Activated CD8-positive, alpha-beta T cell treated with anti-CD3 and anti-CD28 coated beads for 36 hours (primary cell): Measurements from ENCODE around the gene UGT1A7. TPM values are rescaled to one million over a fixed set of nuclear protein-coding genes. Genes with fewer than 3 reads are reported as not detected.

Source experiments
- ATAC-seq: fragments of 200-7000 bp; cut with Tn5 transposase; one replicate; pipeline ENCODE4 v1.10.0; 2021; ENCODE audit warnings: mild to moderate bottlenecking, moderate library complexity
- CTCF ChIA-PET: fragments of 350-600 bp; sonication (Branson Sonifier 250); formaldehyde crosslinking; loops from one replicate; lab custom pipeline; 2021; ENCODE audit warnings: antibody characterized with exemption; lab: Charles Lee
- POLR2A ChIA-PET: fragments of 350-600 bp; sonication (Branson Sonifier 250); formaldehyde crosslinking; loops from one replicate; lab custom pipeline; 2021; ENCODE audit warnings: antibody characterized with exemption; lab: Charles Lee
- DNase-seq: peaks from one replicate; pipeline ENCODE4 v3.0.0-alpha.2; 2020
- H3K27ac Mint-ChIP-seq: one replicate; pipeline ENCODE4 v1.8.0; 2021; ENCODE audit warnings: mild to moderate bottlenecking, mixed read lengths
- H3K27me3 Mint-ChIP-seq: one replicate; pipeline ENCODE4 v1.8.0; 2021; ENCODE audit warnings: mixed read lengths
- H3K36me3 Mint-ChIP-seq: one replicate; pipeline ENCODE4 v1.8.0; 2021; ENCODE audit warnings: low read depth, mixed read lengths
- H3K4me1 Mint-ChIP-seq: one replicate; pipeline ENCODE4 v1.8.0; 2021; ENCODE audit warnings: low read depth, mixed read lengths
- H3K4me3 Mint-ChIP-seq: one replicate; pipeline ENCODE4 v1.8.0; 2021; ENCODE audit warnings: mild to moderate bottlenecking, moderate library complexity, mixed read lengths
- H3K9me3 Mint-ChIP-seq: one replicate; pipeline ENCODE4 v1.8.0; 2021; ENCODE audit warnings: mixed read lengths
- CTCF ChIP-seq: fragments of 200-600 bp; IDR thresholded peaks from one replicate; pipeline ENCODE4 v1.8.0; 2022; ENCODE audit warnings: antibody characterized with exemption, mild to moderate bottlenecking
- intact Hi-C: fragments of 100-400 bp; cut with micrococcal nuclease; formaldehyde crosslinking; loops from one replicate; pipeline ENCODE4 v1.10.0; 2022
- total RNA-seq, 2 experiments: library from RNA; stranded (reverse); gene quantifications; one replicate each; pipeline ENCODE4 v1.2.3, GENCODE V29; 2021

Gene UGT1A7
- total RNA-seq, 2 experiments from 2014 or later = not detected

- no peak for DNase-seq
- Mint-ChIP-seq H3K9me3 (no peaks in the 10 kb centered on the region), H3K36me3 (no peaks in the 10 kb centered on the region), H3K4me1 (no peaks in the 10 kb centered on the region), H3K27me3 (peaks cover 13% of the 10 kb centered on the region), H3K27ac (no peak overlapping the region), H3K4me3 (no peak overlapping the region)
- no peak for TF ChIP-seq CTCF
- ChIA-PET POLR2A (no interaction called here), CTCF (no interaction called here)
- ATAC-seq = no peak
- intact Hi-C loops = no loop called here
Measured at GRCh38 chr2:233769260-233769659, 87.6 kb downstream of the UGT1A7 start.

GRCh38 chr2:233772153-233772552 is 90.5 kb downstream of the UGT1A7 start:
- ATAC-seq = no peak
- Mint-ChIP-seq H3K4me1 (no peaks in the 10 kb centered on the region), H3K36me3 (no peaks in the 10 kb centered on the region), H3K9me3 (peaks cover 4% of the 10 kb centered on the region), H3K27me3 (peaks cover 14% of the 10 kb centered on the region), H3K27ac (no peak overlapping the region), H3K4me3 (no peak overlapping the region)
- ChIA-PET CTCF (no interaction called here), POLR2A (no interaction called here)
- TF ChIP-seq CTCF = no peak
- no peak for DNase-seq
- intact Hi-C loops = no loop called here

GRCh38 chr2:233772583-233772982 is 90.9 kb downstream of the UGT1A7 start:
- Mint-ChIP-seq H3K9me3 (peaks cover 4% of the 10 kb centered on the region), H3K27ac (no peak overlapping the region), H3K4me3 (no peak overlapping the region), H3K4me1 (no peaks in the 10 kb centered on the region), H3K27me3 (peaks cover 14% of the 10 kb centered on the region), H3K36me3 (no peaks in the 10 kb centered on the region)
- no peak for TF ChIP-seq CTCF
- ChIA-PET POLR2A (no interaction called here), CTCF (no interaction called here)
- intact Hi-C loops = no loop called here
- ATAC-seq (no peak), DNase-seq (no peak)

- Mint-ChIP-seq H3K27me3 (peaks cover 14% of the 10 kb centered on the region), H3K4me3 (no peak overlapping the region), H3K4me1 (no peaks in the 10 kb centered on the region), H3K36me3 (no peaks in the 10 kb centered on the region), H3K27ac (no peak overlapping the region), H3K9me3 (peaks cover 4% of the 10 kb centered on the region)
- TF ChIP-seq CTCF = no peak
- POLR2A ChIA-PET = interaction anchor here (0.5 to 0.8 kb wide), 2 partner anchors 10 to 12 kb away, joined by 3 to 4 read pairs; no protein-coding TSS in a partner anchor
- intact Hi-C loops = no loop called here
- CTCF ChIA-PET = interaction anchor here (1.0 to 1.2 kb wide), 2 partner anchors 9 to 11 kb away, joined by 3 read pairs; no protein-coding TSS in a partner anchor
- DNase-seq = no peak
- no peak for ATAC-seq
Measured at GRCh38 chr2:233773854-233774253, 92.2 kb downstream of the UGT1A7 start.

GRCh38 chr2:233775414-233775813 is 93.7 kb downstream of the UGT1A7 start:
- Mint-ChIP-seq H3K9me3 (peaks cover 4% of the 10 kb centered on the region), H3K27me3 (peaks cover 15% of the 10 kb centered on the region), H3K4me1 (no peaks in the 10 kb centered on the region), H3K4me3 (no peak overlapping the region), H3K36me3 (no peaks in the 10 kb centered on the region), H3K27ac (no peak overlapping the region)
- DNase-seq (no peak), ATAC-seq (no peak)
- intact Hi-C loops = no loop called here
- ChIA-PET POLR2A (no interaction called here), CTCF (no interaction called here)
- no peak for TF ChIP-seq CTCF
